Measurements from ENCODE around the gene UBTD2. TPM values are rescaled to one million over a fixed set of nuclear protein-coding genes. Genes with fewer than 3 reads are reported as not detected.

Gene UBTD2
- total and polyA plus RNA-seq, 2 donors from 2014 or later = 12.9 to 17.8 TPM

- Histone ChIP-seq H3K9ac (ENCODE audit: low read length in 3 of 3) (no peak overlapping the region), H3K27me3 (ENCODE audit: control insufficient read depth, insufficient read depth, low read length) (no peaks in the 10 kb centered on the region), H3K27ac (ENCODE audit: low read depth in 2 of 2, low read length in 2 of 2) (no peak overlapping the region), H3K4me3 (ENCODE audit: low read length in 3 of 3) (no peak overlapping the region), H3K36me3 (ENCODE audit: control insufficient read depth in 2 of 3, insufficient read depth in 3 of 3, low read length in 3 of 3) (no peaks in the 10 kb centered on the region), H3K9me3 (ENCODE audit: control insufficient read depth in 2 of 3, insufficient read depth in 1 of 3, low read length in 3 of 3) (no peaks in the 10 kb centered on the region), H3K4me1 (ENCODE audit: control insufficient read depth in 2 of 3, insufficient read depth in 2 of 3, low read depth in 1 of 3, low read length in 3 of 3) (no peaks in the 10 kb centered on the region)
- no peak for TF ChIP-seq CTCF (IDR thresholded peaks at IDR 0.05; ENCODE audit: borderline replicate concordance, extremely low read depth, insufficient read depth)
- no peak for DNase-seq
- FAIRE-seq = no peak
- intact Hi-C loops (cut with DNase I) = no loop called here
These were observed 38.5 kb downstream of the UBTD2 start for GRCh38 chr5:172245046-172245445.

GRCh38 chr5:172243302-172243701, 40.3 kb downstream of the UBTD2 start:
- H3K9me3 ChIP-seq (ENCODE audit: control insufficient read depth in 2 of 3, insufficient read depth in 1 of 3, low read length in 3 of 3) = no peaks in the 10 kb centered on the region
- no peaks in the 10 kb centered on the region for H3K4me1 ChIP-seq (ENCODE audit: control insufficient read depth in 2 of 3, insufficient read depth in 2 of 3, low read depth in 1 of 3, low read length in 3 of 3)
- no peak overlapping the region for H3K27ac ChIP-seq (ENCODE audit: low read depth in 2 of 2, low read length in 2 of 2)
- H3K36me3 ChIP-seq (ENCODE audit: control insufficient read depth in 2 of 3, insufficient read depth in 3 of 3, low read length in 3 of 3) = no peaks in the 10 kb centered on the region
- TF ChIP-seq CTCF (IDR thresholded peaks at IDR 0.05; ENCODE audit: borderline replicate concordance, extremely low read depth, insufficient read depth) = no peak
- DNase-seq (no peak), FAIRE-seq (no peak)
- no peak overlapping the region for H3K4me3 ChIP-seq (ENCODE audit: low read length in 3 of 3)
- H3K9ac ChIP-seq (ENCODE audit: low read length in 3 of 3) = no peak overlapping the region
- intact Hi-C loops (cut with DNase I) = no loop called here
- H3K27me3 ChIP-seq (ENCODE audit: control insufficient read depth, insufficient read depth, low read length) = no peaks in the 10 kb centered on the region

GRCh38 chr5:172238334-172238733, 45.2 kb downstream of the UBTD2 start:
- TF ChIP-seq CTCF (IDR thresholded peaks at IDR 0.05; ENCODE audit: borderline replicate concordance, extremely low read depth, insufficient read depth) = no peak

More at GRCh38 chr5:172238334-172238733, 45.2 kb downstream of the UBTD2 start:
- Histone ChIP-seq H3K27me3 (ENCODE audit: control insufficient read depth, insufficient read depth, low read length) (no peaks in the 10 kb centered on the region), H3K36me3 (ENCODE audit: control insufficient read depth in 2 of 3, insufficient read depth in 3 of 3, low read length in 3 of 3) (peaks cover 0 to 2% (median 0%) of the 10 kb centered on the region in 3 donors), H3K9me3 (ENCODE audit: control insufficient read depth in 2 of 3, insufficient read depth in 1 of 3, low read length in 3 of 3) (no peaks in the 10 kb centered on the region), H3K4me1 (ENCODE audit: control insufficient read depth in 2 of 3, insufficient read depth in 2 of 3, low read depth in 1 of 3, low read length in 3 of 3) (peaks cover 0 to 9% (median 0%) of the 10 kb centered on the region in 3 donors), H3K4me3 (ENCODE audit: low read length in 3 of 3) (no peak overlapping the region), H3K27ac (ENCODE audit: low read depth in 2 of 2, low read length in 2 of 2) (no peak overlapping the region), H3K9ac (ENCODE audit: low read length in 3 of 3) (no peak overlapping the region)
- DNase-seq (no peak), FAIRE-seq (no peak)
- intact Hi-C loops (cut with DNase I) = no loop called here

All from kidney (tissue), 14 donors.